HCT116 (cell line): ENCODE data around the gene TANGO6. TPM values are rescaled to one million over a fixed set of nuclear protein-coding genes. Genes with fewer than 3 reads are reported as not detected.

Experiments used
- ATAC-seq: fragments of 200-7000 bp; cut with Tn5 transposase; 2 replicates; pipeline ENCODE4 v1.9.1; 2020; ENCODE audit warnings: mild to moderate bottlenecking, moderate library complexity
- BruUV-seq: library from RNA; stranded (reverse); fragments of 400-500 nt; replicated peaks from 2 replicates; lab custom pipeline; 2021; lab: Mats Ljungman, UMichigan
- CTCF ChIA-PET: fragments of 300-600 bp; sonication (Branson Sonifier 250); formaldehyde crosslinking; loops from one replicate; lab custom pipeline; 2021; ENCODE audit warnings: antibody characterized with exemption; lab: Charles Lee
- POLR2A ChIA-PET: fragments of 300-600, 350-600 bp; sonication (Branson Sonifier 250); formaldehyde crosslinking; loops from one replicate; lab custom pipeline; 2021; ENCODE audit warnings: antibody characterized with exemption; lab: Charles Lee
- RAD21 ChIA-PET, 2 experiments: fragments of 300-600 bp; sonication (Branson Sonifier 250); formaldehyde crosslinking; loops; one replicate each; lab custom pipeline; 2023; ENCODE audit warnings: low total read pairs in 2 of 2; ENCODE audit not compliant: uncharacterized antibody in 2 of 2, unreplicated experiment in 2 of 2, low non-redundant PET in 1 of 2; lab: Charles Lee
- DNase-seq: peaks from one replicate; pipeline ENCODE4 v3.0.0-alpha.2; 2010; ENCODE audit warnings: low read depth, low spot score
- H2AFZ ChIP-seq: fragments of 200-600 bp; shearing (Covaris generic), sonication (generic); 2 replicates; pipeline ENCODE4 v1.6.1; 2017; ENCODE audit warnings: low read depth, mixed run types, mixed read lengths, antibody characterized with exemption, low read length; ENCODE audit not compliant: poor library complexity, severe bottlenecking
- H3K27ac ChIP-seq: 2 replicates; pipeline ENCODE4 v1.5.1; 2012; ENCODE audit warnings: low read depth, low read length
- H3K27me3 ChIP-seq: fragments of 200-600 bp; sonication (generic); 2 replicates; pipeline ENCODE4 v1.6.1; 2016; ENCODE audit warnings: mixed run types, low read length, mixed read lengths; ENCODE audit not compliant: insufficient read depth
- H3K36me3 ChIP-seq, 2 experiments: fragments of 200-500 bp in 1 of 2; fragments of 200-600 bp in 1 of 2; sonication (Bioruptor generic) in 1 of 2; sonication (generic) in 1 of 2; 2 replicates each; pipeline versions ENCODE4 v1.5.1 to v1.6.1; 2014 to 2016; ENCODE audit warnings: low read length in 2 of 2, inconsistent platforms in 1 of 2, mixed read lengths in 1 of 2, mixed run types in 1 of 2; ENCODE audit not compliant: insufficient read depth in 2 of 2, control insufficient read depth in 1 of 2
- H3K4me1 ChIP-seq, 2 experiments: fragments of 200-600 bp in 1 of 2; sonication (generic) in 1 of 2; 2 replicates each; pipeline versions ENCODE4 v1.5.1 to v1.6.1; 2012 to 2017; ENCODE audit warnings: low read length in 2 of 2, inconsistent platforms in 1 of 2, mild to moderate bottlenecking in 1 of 2, mixed read lengths in 1 of 2, mixed run types in 1 of 2, moderate library complexity in 1 of 2; ENCODE audit not compliant: insufficient read depth in 2 of 2, control insufficient read depth in 1 of 2
- H3K4me2 ChIP-seq: fragments of 200-600 bp; sonication (generic); 2 replicates; pipeline ENCODE4 v1.6.1; 2017; ENCODE audit warnings: mixed run types, low read length, mixed read lengths
- H3K4me3 ChIP-seq, 2 experiments: fragments of 200-600 bp in 1 of 2; sonication (generic) in 1 of 2; replicated peaks in 1 of 2; 2 replicates each; pipeline ENCODE4 v1.5.1; 2011 to 2016; ENCODE audit warnings: low read length in 2 of 2, control low read depth in 1 of 2, low read depth in 1 of 2, mild to moderate bottlenecking in 1 of 2, mixed read lengths in 1 of 2, mixed run types in 1 of 2
- H3K79me2 ChIP-seq: fragments of 200-600 bp; sonication (generic); 2 replicates; pipeline ENCODE4 v1.6.1; 2017; ENCODE audit warnings: mild to moderate bottlenecking, mixed run types, low read length, moderate library complexity, mixed read lengths; ENCODE audit not compliant: insufficient read depth
- H3K9ac ChIP-seq: fragments of 200-600 bp; sonication (generic); 2 replicates; pipeline ENCODE4 v1.6.1; 2016; ENCODE audit warnings: low read length, mixed read lengths
- H3K9me2 ChIP-seq: fragments of 200-600 bp; sonication (generic), shearing (Covaris generic); 2 replicates; pipeline ENCODE4 v1.6.1; 2017; ENCODE audit warnings: mixed run types, mild to moderate bottlenecking, moderate library complexity; ENCODE audit not compliant: insufficient read depth
- H3K9me3 ChIP-seq, 2 experiments: fragments of 200-500 bp in 1 of 2; fragments of 200-600 bp in 1 of 2; sonication (Bioruptor generic) in 1 of 2; sonication (generic) in 1 of 2; 2 replicates each; pipeline ENCODE4 v1.6.1; 2014 to 2017; ENCODE audit warnings: low read length in 2 of 2, mixed read lengths in 2 of 2, inconsistent platforms in 1 of 2, low read depth in 1 of 2, mild to moderate bottlenecking in 1 of 2, mixed run types in 1 of 2, moderate library complexity in 1 of 2; ENCODE audit not compliant: control insufficient read depth in 1 of 2, insufficient read depth in 1 of 2
- H4K20me1 ChIP-seq: fragments of 200-600 bp; sonication (generic), shearing (Covaris generic); 2 replicates; pipeline ENCODE4 v1.6.1; 2017; ENCODE audit warnings: mixed run types, mild to moderate bottlenecking, moderate library complexity; ENCODE audit not compliant: insufficient read depth
- ATF3 ChIP-seq: IDR thresholded peaks from 2 replicates; pipeline ENCODE4 v1.6.1; 2012
- CBX3 ChIP-seq: IDR thresholded peaks from 2 replicates; pipeline ENCODE4 v1.6.1; 2012; ENCODE audit warnings: low read depth
- EGR1 ChIP-seq: IDR thresholded peaks from 2 replicates; pipeline ENCODE4 v1.6.1; 2012; ENCODE audit warnings: low read depth
- ELF1 ChIP-seq: IDR thresholded peaks from 2 replicates; pipeline ENCODE4 v1.6.1; 2012; ENCODE audit warnings: low read depth, borderline replicate concordance
- EZH2 ChIP-seq: fragments of 200-600 bp; sonication (generic); IDR thresholded peaks from 2 replicates; pipeline ENCODE4 v1.6.1; 2017; ENCODE audit warnings: antibody characterized with exemption, mixed run types
- MAX ChIP-seq: IDR thresholded peaks from 2 replicates; pipeline ENCODE4 v1.6.1; 2012
- POLR2A ChIP-seq: IDR thresholded peaks from 2 replicates; pipeline ENCODE4 v1.7.0; 2011; ENCODE audit warnings: borderline replicate concordance; ENCODE audit not compliant: insufficient read depth, insufficient read length; ENCODE audit errors: extremely low read depth
- POLR2AphosphoS5 ChIP-seq: IDR thresholded peaks from 2 replicates; pipeline ENCODE4 v1.6.1; 2011; ENCODE audit warnings: mild to moderate bottlenecking, low read depth, low read length, moderate library complexity
- RAD21 ChIP-seq: IDR thresholded peaks from 2 replicates; pipeline ENCODE4 v1.6.1; 2012; ENCODE audit warnings: low read depth, mild to moderate bottlenecking
- REST ChIP-seq: IDR thresholded peaks from 2 replicates; pipeline ENCODE4 v1.6.1; 2012; ENCODE audit warnings: low read depth
- SIN3A ChIP-seq: IDR thresholded peaks from 2 replicates; pipeline ENCODE4 v1.6.1; 2012; ENCODE audit warnings: low read depth
- SRF ChIP-seq: IDR thresholded peaks from 2 replicates; pipeline ENCODE4 v1.6.1; 2012; ENCODE audit warnings: low read depth
- TCF7L2 ChIP-seq: IDR thresholded peaks from 2 replicates; pipeline ENCODE4 v1.7.0; 2011; ENCODE audit warnings: borderline replicate concordance, inconsistent platforms; ENCODE audit not compliant: insufficient read depth, insufficient read length; ENCODE audit errors: extremely low read depth
- YY1 ChIP-seq: IDR thresholded peaks from 2 replicates; pipeline ENCODE4 v1.6.1; 2011; ENCODE audit warnings: low read length, low read depth, moderate library complexity, mild to moderate bottlenecking; ENCODE audit not compliant: insufficient replicate concordance; ENCODE audit errors: extremely low read depth
- ZFX ChIP-seq: fragments of 450-650 bp; IDR thresholded peaks from 2 replicates; pipeline ENCODE4 v1.6.1; 2017
- intact Hi-C: fragments of 100-400 bp; cut with micrococcal nuclease; formaldehyde crosslinking; loops from 2 replicates; pipeline ENCODE4 v1.10.0; 2022
- total RNA-seq: library from RNA; stranded (reverse); gene quantifications from one replicate; pipeline ENCODE4 v1.2.1, GENCODE V29; 2021; ENCODE audit not compliant: unreplicated experiment
- TF ChIP-seq, protein P1 (sequence below): IDR thresholded peaks from 2 replicates; pipeline ENCODE4 v1.6.1; 2011; ENCODE audit warnings: mild to moderate bottlenecking, low read length, moderate library complexity; ENCODE audit not compliant: insufficient replicate concordance; ENCODE audit errors: extremely low read depth

Gene TANGO6
- total RNA-seq, 1 experiment from 2014 or later, result 16.4 TPM

- TF ChIP-seq YY1 (no peak), SIN3A (no peak), EGR1 (no peak), ELF1 (no peak), ZFX (no peak), POLR2A (no peak), CBX3 (no peak), SRF (no peak), EZH2 (no peak), ATF3 (no peak), RAD21 (no peak)
- TF ChIP-seq, all 23 proteins: peak for 0
These were observed 135.1 kb downstream of the TANGO6 start (continued) for GRCh38 chr16:68978303-68978954.

- Histone ChIP-seq H3K4me2 (no peak overlapping the region), H3K4me1 (peaks cover 8 to 15% of the 10 kb centered on the region in 2 experiments), H2AFZ (no peak overlapping the region), H3K27me3 (no peaks in the 10 kb centered on the region), H3K36me3 (no peaks in the 10 kb centered on the region), H3K9me3 (no peaks in the 10 kb centered on the region), H3K79me2 (no peaks in the 10 kb centered on the region), H3K27ac (no peak overlapping the region), H3K9me2 (no peaks in the 10 kb centered on the region), H4K20me1 (no peaks in the 10 kb centered on the region), H3K9ac (no peak overlapping the region), H3K4me3 (no peak overlapping the region)
- ChIA-PET RAD21 (no interaction called here), CTCF (no interaction called here), POLR2A (no interaction called here)
- DNase-seq, result no peak
- intact Hi-C loops, result no loop called here
- TF ChIP-seq, protein P1, sequence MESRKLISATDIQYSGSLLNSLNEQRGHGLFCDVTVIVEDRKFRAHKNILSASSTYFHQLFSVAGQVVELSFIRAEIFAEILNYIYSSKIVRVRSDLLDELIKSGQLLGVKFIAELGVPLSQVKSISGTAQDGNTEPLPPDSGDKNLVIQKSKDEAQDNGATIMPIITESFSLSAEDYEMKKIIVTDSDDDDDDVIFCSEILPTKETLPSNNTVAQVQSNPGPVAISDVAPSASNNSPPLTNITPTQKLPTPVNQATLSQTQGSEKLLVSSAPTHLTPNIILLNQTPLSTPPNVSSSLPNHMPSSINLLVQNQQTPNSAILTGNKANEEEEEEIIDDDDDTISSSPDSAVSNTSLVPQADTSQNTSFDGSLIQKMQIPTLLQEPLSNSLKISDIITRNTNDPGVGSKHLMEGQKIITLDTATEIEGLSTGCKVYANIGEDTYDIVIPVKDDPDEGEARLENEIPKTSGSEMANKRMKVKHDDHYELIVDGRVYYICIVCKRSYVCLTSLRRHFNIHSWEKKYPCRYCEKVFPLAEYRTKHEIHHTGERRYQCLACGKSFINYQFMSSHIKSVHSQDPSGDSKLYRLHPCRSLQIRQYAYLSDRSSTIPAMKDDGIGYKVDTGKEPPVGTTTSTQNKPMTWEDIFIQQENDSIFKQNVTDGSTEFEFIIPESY, result no peak
- no peak for TF ChIP-seq MAX
- no peak for TF ChIP-seq POLR2AphosphoS5
- TF ChIP-seq RAD21, result no peak
- no peak for TF ChIP-seq POLR2A
- TF ChIP-seq TCF7L2, result no peak
- no peak for TF ChIP-seq REST
- BruUV-seq, result no TSS peak
- no peak for ATAC-seq
These were observed 137.5 kb downstream of the TANGO6 start for GRCh38 chr16:68980695-68981315.
